Endothelial cell of umbilical vein (primary cell): ENCODE results near the gene CEP83. TPM values are rescaled to one million over a fixed set of nuclear protein-coding genes. Genes with fewer than 3 reads are reported as not detected.

Source experiments
- BruUV-seq: library from RNA; stranded (reverse); fragments of 400-500 nt; replicated peaks from 2 replicates; lab custom pipeline; 2021; lab: Mats Ljungman, UMichigan
- CTCF ChIA-PET: fragments of 300-600, 350-600 bp; sonication (Branson Sonifier 250); formaldehyde crosslinking; loops from one replicate; lab custom pipeline; 2021; ENCODE audit warnings: antibody characterized with exemption, inconsistent platforms; lab: Charles Lee
- POLR2A ChIA-PET: fragments of 300-600, 350-600 bp; sonication (Branson Sonifier 250); formaldehyde crosslinking; loops from one replicate; lab custom pipeline; 2021; ENCODE audit warnings: antibody characterized with exemption, inconsistent platforms; lab: Charles Lee
- DNase-seq: peaks from one replicate; pipeline ENCODE4 v3.0.0-alpha.2; 2011; ENCODE audit warnings: low read depth, low spot score
- FAIRE-seq: peaks from 2 replicates; lab custom pipeline; 2011; peaks lifted over from hg19 to GRCh38; lab: Jason Lieb, UNC
- H2AFZ ChIP-seq: 2 replicates; pipeline ENCODE4 v1.6.0; 2012; ENCODE audit warnings: low read depth, low read length, control low read depth, inconsistent platforms
- H3K27ac ChIP-seq: 2 replicates; pipeline ENCODE4 v1.5.1; 2011; ENCODE audit warnings: low read depth, mild to moderate bottlenecking, control low read depth, low read length, moderate library complexity; ENCODE audit not compliant: insufficient read depth
- H3K27me3 ChIP-seq, 2 experiments: 2 replicates each; pipeline versions ENCODE4 v1.6.0 to v1.6.1; 2011; ENCODE audit warnings: low read length in 2 of 2, mixed read lengths in 1 of 2; ENCODE audit not compliant: control insufficient read depth in 2 of 2, insufficient read depth in 2 of 2
- H3K36me3 ChIP-seq, 2 experiments: 2 replicates in 1 of 2; 3 replicates in 1 of 2; pipeline ENCODE4 v1.5.1; 2011; ENCODE audit warnings: low read length in 2 of 2, mild to moderate bottlenecking in 1 of 2, moderate library complexity in 1 of 2; ENCODE audit not compliant: control insufficient read depth in 2 of 2, insufficient read depth in 2 of 2; ENCODE audit errors: extremely low read depth in 1 of 2
- H3K4me1 ChIP-seq: 3 replicates; pipeline ENCODE4 v1.5.1; 2011; ENCODE audit warnings: mild to moderate bottlenecking, low read length; ENCODE audit not compliant: control insufficient read depth, insufficient read depth; ENCODE audit errors: extremely low read depth
- H3K4me2 ChIP-seq: 2 replicates; pipeline ENCODE4 v1.6.1; 2011; ENCODE audit warnings: low read length, control low read depth, mixed read lengths; ENCODE audit not compliant: insufficient read depth
- H3K4me3 ChIP-seq, 3 experiments: fragments of 200-600 bp in 1 of 3; sonication (generic), shearing (Covaris generic) in 1 of 3; replicated peaks in 1 of 3; 2 replicates each; pipeline ENCODE4 v1.5.1; 2011 to 2016; ENCODE audit warnings: control low read depth in 3 of 3, low read length in 3 of 3, mild to moderate bottlenecking in 2 of 3, inconsistent platforms in 1 of 3, low read depth in 1 of 3, moderate library complexity in 1 of 3; ENCODE audit not compliant: insufficient read depth in 1 of 3
- H3K79me2 ChIP-seq: 2 replicates; pipeline ENCODE4 v1.6.0; 2012; ENCODE audit warnings: low read length, inconsistent platforms; ENCODE audit not compliant: control insufficient read depth, insufficient read depth
- H3K9ac ChIP-seq: replicated peaks from 2 replicates; pipeline ENCODE3; 2011; ENCODE audit warnings: low read length, control low read depth; ENCODE audit not compliant: insufficient read depth; ENCODE audit errors: extremely low read depth
- H3K9me1 ChIP-seq: replicated peaks from 3 replicates; pipeline ENCODE4 v1.6.0; 2011; ENCODE audit warnings: mild to moderate bottlenecking, low read length; ENCODE audit not compliant: control insufficient read depth, insufficient read depth; ENCODE audit errors: extremely low read depth
- H3K9me3 ChIP-seq: replicated peaks from 2 replicates; pipeline ENCODE4 v1.5.1; 2012; ENCODE audit warnings: low read length, inconsistent platforms; ENCODE audit not compliant: control insufficient read depth, insufficient read depth
- H4K20me1 ChIP-seq: replicated peaks from 2 replicates; pipeline ENCODE3; 2011; ENCODE audit warnings: mild to moderate bottlenecking, low read length; ENCODE audit not compliant: control insufficient read depth, insufficient read depth; ENCODE audit errors: extremely low read depth
- EZH2 ChIP-seq: IDR thresholded peaks from 2 replicates; pipeline ENCODE4 v1.6.1; 2012; ENCODE audit warnings: borderline replicate concordance, low read depth, mild to moderate bottlenecking, moderate library complexity, low read length, inconsistent platforms; ENCODE audit not compliant: severe bottlenecking
- FOS ChIP-seq: IDR thresholded peaks from 2 replicates; pipeline ENCODE4 v1.6.1; 2011; ENCODE audit warnings: mild to moderate bottlenecking, low read length, moderate library complexity, borderline replicate concordance; ENCODE audit not compliant: insufficient read depth
- GATA2 ChIP-seq: IDR thresholded peaks from 2 replicates; pipeline ENCODE4 v1.7.0; 2011; ENCODE audit warnings: low read depth, mild to moderate bottlenecking, moderate library complexity, mixed read lengths, low read length; ENCODE audit not compliant: insufficient read length, insufficient read depth
- JUN ChIP-seq: IDR thresholded peaks from 2 replicates; pipeline ENCODE4 v1.6.1; 2011; ENCODE audit warnings: borderline replicate concordance, low read depth; ENCODE audit not compliant: insufficient read length, insufficient read depth
- MYC ChIP-seq: IDR thresholded peaks from one replicate; pipeline ENCODE4 v1.6.1; 2011; ENCODE audit warnings: mild to moderate bottlenecking, low read depth, low read length
- POLR2A ChIP-seq: IDR thresholded peaks from 2 replicates; pipeline ENCODE4 v1.6.1; 2012; ENCODE audit warnings: low read depth, mild to moderate bottlenecking, control low read depth, low read length
- POLR2AphosphoS5 ChIP-seq: IDR thresholded peaks from 2 replicates; pipeline ENCODE4 v1.6.1; 2012; ENCODE audit warnings: low read depth, mild to moderate bottlenecking, control low read depth, low read length, moderate library complexity; ENCODE audit not compliant: insufficient read depth
- dilution Hi-C: fragments of 300-500 bp; cut with MboI; formaldehyde crosslinking; loops from one replicate; pipeline ENCODE4 v1.15.0; 2019; ENCODE audit warnings: low sequenced_read_pairs; ENCODE audit not compliant: extremely low pct_ligation_motif_present
- intact Hi-C: fragments of 100-400 bp; cut with micrococcal nuclease; formaldehyde crosslinking; loops from one replicate; pipeline ENCODE4 v1.10.0; 2022
- polyA plus RNA-seq, 4 experiments: library from polyadenylated mRNA; depleted of rRNA in 3 of 4; stranded (reverse) in 3 of 4; unstranded in 1 of 4; fragments of >200 nt; gene quantifications; 2 replicates each; pipeline versions ENCODE4 v1.2.1 to v1.2.3, GENCODE V29; 2011 to 2012; ENCODE audit warnings: missing spikeins in 1 of 4
- total RNA-seq: library from RNA; stranded (reverse); gene quantifications from 2 replicates; pipeline ENCODE4 v1.2.3, GENCODE V29; 2021
- TF ChIP-seq, protein P1 (sequence below), 2 donors: IDR thresholded peaks; 1 replicate in 1 of 2; 2 replicates in 1 of 2; pipeline ENCODE4 v1.5.1; 2011; ENCODE audit warnings: low read length in 2 of 2, mild to moderate bottlenecking in 2 of 2, moderate library complexity in 2 of 2, control low read depth in 1 of 2, inconsistent platforms in 1 of 2, low read depth in 1 of 2; ENCODE audit not compliant: insufficient read depth in 1 of 2; ENCODE audit errors: extremely low read depth in 1 of 2
- TF ChIP-seq, protein P2 (sequence below): IDR thresholded peaks from 2 replicates; pipeline ENCODE4 v1.6.1; 2011; ENCODE audit not compliant: insufficient read depth, insufficient read length

Gene CEP83
- total and polyA plus RNA-seq, 2 donors (not counting 3 experiments of a cell fraction or from before 2014, with no cell fraction given), result 2.9 to 15.3 TPM

DNA sequence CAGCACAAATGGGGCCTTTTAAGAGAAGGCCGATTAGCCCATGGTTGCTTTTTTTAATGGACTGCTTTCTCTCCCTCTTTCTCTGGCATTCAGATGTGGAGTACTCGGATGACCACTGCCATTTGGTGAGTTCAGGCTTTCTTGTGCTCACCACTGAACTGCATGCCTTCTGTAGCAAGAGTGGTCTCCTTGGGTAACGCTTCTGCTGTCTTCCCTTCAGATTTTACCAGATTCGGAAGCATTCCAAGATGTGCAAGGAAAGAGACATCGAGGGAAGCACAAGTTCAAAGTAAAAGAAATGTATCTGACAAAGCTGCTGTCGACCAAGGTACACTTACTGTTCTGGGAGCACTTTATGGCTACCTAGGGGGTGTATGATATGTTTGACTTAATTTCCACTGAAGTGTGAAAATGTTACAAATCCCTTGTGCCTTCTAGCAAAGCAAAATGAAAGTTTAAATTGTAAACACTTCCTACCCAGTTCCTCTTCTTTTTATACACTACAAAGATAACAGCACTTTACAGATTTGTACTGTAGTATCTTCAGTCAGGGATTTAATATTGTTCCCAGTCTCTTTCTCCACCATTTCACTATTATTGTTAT lies 162.5 kb downstream of the CEP83 start:
- TF ChIP-seq, protein P1, sequence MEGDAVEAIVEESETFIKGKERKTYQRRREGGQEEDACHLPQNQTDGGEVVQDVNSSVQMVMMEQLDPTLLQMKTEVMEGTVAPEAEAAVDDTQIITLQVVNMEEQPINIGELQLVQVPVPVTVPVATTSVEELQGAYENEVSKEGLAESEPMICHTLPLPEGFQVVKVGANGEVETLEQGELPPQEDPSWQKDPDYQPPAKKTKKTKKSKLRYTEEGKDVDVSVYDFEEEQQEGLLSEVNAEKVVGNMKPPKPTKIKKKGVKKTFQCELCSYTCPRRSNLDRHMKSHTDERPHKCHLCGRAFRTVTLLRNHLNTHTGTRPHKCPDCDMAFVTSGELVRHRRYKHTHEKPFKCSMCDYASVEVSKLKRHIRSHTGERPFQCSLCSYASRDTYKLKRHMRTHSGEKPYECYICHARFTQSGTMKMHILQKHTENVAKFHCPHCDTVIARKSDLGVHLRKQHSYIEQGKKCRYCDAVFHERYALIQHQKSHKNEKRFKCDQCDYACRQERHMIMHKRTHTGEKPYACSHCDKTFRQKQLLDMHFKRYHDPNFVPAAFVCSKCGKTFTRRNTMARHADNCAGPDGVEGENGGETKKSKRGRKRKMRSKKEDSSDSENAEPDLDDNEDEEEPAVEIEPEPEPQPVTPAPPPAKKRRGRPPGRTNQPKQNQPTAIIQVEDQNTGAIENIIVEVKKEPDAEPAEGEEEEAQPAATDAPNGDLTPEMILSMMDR (IDR thresholded peaks at IDR 0.05; ENCODE audit: extremely low read depth in 1 of 2, insufficient read depth in 1 of 2, low read depth in 1 of 2, low read length in 2 of 2), result no peak
- TF ChIP-seq, protein P2, sequence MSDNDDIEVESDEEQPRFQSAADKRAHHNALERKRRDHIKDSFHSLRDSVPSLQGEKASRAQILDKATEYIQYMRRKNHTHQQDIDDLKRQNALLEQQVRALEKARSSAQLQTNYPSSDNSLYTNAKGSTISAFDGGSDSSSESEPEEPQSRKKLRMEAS, result no peak
- TF ChIP-seq GATA2 (no peak), POLR2AphosphoS5 (no peak), FOS (no peak), JUN (no peak), POLR2A (no peak), EZH2 (no peak), MYC (no peak)
- BruUV-seq, result no TSS peak
- Histone ChIP-seq H3K9me3 (no peaks in the 10 kb centered on the region), H3K79me2 (no peaks in the 10 kb centered on the region), H3K4me2 (no peak overlapping the region), H4K20me1 (no peaks in the 10 kb centered on the region), H2AFZ (no peak overlapping the region), H3K27ac (no peak overlapping the region), H3K9ac (no peak overlapping the region), H3K4me3 (no peak overlapping the region), H3K36me3 (no peaks in the 10 kb centered on the region), H3K27me3 (no peaks in the 10 kb centered on the region), H3K9me1 (no peaks in the 10 kb centered on the region), H3K4me1 (no peaks in the 10 kb centered on the region)
- CTCF ChIA-PET, result no interaction called here
- DNase-seq (no peak), FAIRE-seq (no peak)
- dilution Hi-C loops, result no loop called here
- POLR2A ChIA-PET, result no interaction called here
- intact Hi-C loops, result no loop called here
